Measurements from ENCODE around the gene PARP14.

DNA sequence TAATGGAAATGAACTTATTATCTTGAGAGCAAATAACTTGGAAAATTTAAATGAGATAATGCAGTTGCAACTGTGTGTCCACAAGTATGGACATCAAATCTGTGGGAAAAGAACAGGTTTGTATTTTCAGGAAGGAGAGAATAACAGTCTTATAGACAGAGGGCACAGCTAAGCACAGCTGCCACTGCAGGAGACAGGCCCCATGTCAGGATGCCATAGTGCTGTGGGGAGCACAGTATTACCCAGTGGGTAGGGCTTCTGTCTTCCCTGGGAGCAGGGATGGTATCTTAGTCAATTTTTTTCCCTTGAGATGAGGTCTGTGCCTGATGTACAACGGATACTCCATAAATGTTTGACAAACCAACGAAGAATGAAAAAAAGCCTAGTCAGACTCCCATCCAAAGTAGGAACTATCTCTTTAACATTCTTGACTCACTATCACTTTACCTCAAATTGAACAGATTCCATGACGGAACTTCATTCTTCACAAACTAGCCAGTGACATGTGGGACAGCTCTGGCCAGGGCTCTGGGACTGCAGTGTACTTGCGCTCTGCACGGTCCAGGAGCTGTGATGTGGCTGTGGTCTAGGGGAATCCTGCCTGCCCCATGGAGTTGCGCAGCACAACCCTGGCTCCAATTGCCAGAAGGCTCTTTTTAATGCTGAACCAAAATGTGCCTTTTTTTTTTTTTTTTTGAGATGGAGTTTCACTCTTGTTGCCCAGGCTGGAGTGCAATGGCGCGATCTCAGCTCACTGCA lies 48.3 kb downstream of the PARP14 start:
- TF ChIP-seq CTCF (IDR thresholded peaks at IDR 0.05) (no peak), POLR2AphosphoS5 (IDR thresholded peaks at IDR 0.05) (no peak)

All from breast epithelium (tissue), 3 donors.